K562 (cell line): Measurements from ENCODE around the gene COX6A2.

ENCODE experiments used
- CHD2 ChIP-seq: IDR thresholded peaks from 2 replicates; pipeline ENCODE4 v1.6.1; 2011; ENCODE audit warnings: low read depth, low read length
- CTCF ChIP-seq, 3 experiments: IDR thresholded peaks in 2 of 3; conservative IDR thresholded peaks in 1 of 3; 2 replicates each; pipeline ENCODE4 v1.5.1; 2011 to 2012; ENCODE audit warnings: low read length in 3 of 3, mild to moderate bottlenecking in 3 of 3, control low read depth in 2 of 3, improper control_type of control experiment in 1 of 3, inconsistent platforms in 1 of 3, low read depth in 1 of 3, mixed read lengths in 1 of 3, moderate library complexity in 1 of 3; ENCODE audit not compliant: insufficient read depth in 2 of 3
- L3MBTL2 ChIP-seq: fragments of 450-650 bp; IDR thresholded peaks from 2 replicates; pipeline ENCODE4 v1.6.1; 2016; ENCODE audit warnings: mild to moderate bottlenecking, moderate library complexity
- PHTF2 ChIP-seq: fragments of 250-450 bp; sonication (Bioruptor Pico); IDR thresholded peaks from 2 replicates; pipeline ENCODE4 v1.5.0; 2021; ENCODE audit warnings: mild to moderate bottlenecking
- SRF ChIP-seq, 2 experiments: fragments of 250-450, 450-650 bp in 1 of 2; sonication (Bioruptor Pico) in 1 of 2; sonication (generic) in 1 of 2; formaldehyde crosslinking; IDR thresholded peaks; 2 replicates each; pipeline versions ENCODE4 v1.5.0 to v1.5.1; 2020 to 2022; ENCODE audit warnings: mild to moderate bottlenecking in 1 of 2, missing genetic modification reagents in 1 of 2

GRCh38 chr16:31441956-31442355 lies 13.8 kb upstream of the COX6A2 start:
- TF ChIP-seq PHTF2 (CRISPR knock-in tag) = no peak
- no peak for TF ChIP-seq CTCF (IDR thresholded peaks at IDR 0.05 in 2 of 3, conservative IDR thresholded peaks at IDR 0.05 in 1 of 3; ENCODE audit: insufficient read depth in 2 of 3, low read depth in 1 of 3, low read length in 3 of 3)
- no peak for TF ChIP-seq CHD2
- TF ChIP-seq SRF (CRISPR knock-in tag; IDR thresholded peaks at IDR 0.05) = no peak
- no peak for TF ChIP-seq L3MBTL2
